Measurements from ENCODE around the gene SERINC1. TPM values are rescaled to one million over a fixed set of nuclear protein-coding genes. Genes with fewer than 3 reads are reported as not detected.
"Not testable (repeated sequence)": the region's sequence is repeated elsewhere in the genome, so short reads cannot be mapped to it uniquely, and the experiment has no call there.

The SERINC1 gene
- polyA plus RNA-seq (ENCODE audit: insufficient read depth in 1 of 5, insufficient read length in 5 of 5, low replicate concordance in 1 of 5), result 100 to 1,000 TPM; 127 to 205 (median 187) TPM
- long read RNA-seq, donor 1, transcript SERINC1-201 (10 exons, 3,137 nt), result major isoform, 41 of 60 reads
- long read RNA-seq, donor 1, partial matches to known transcripts, result 19 of 60 reads
- long read RNA-seq, donor 1, other reads (novel, unspliced or antisense), result 0 of 60 reads
- long read RNA-seq, donor 2, transcript SERINC1-201 (10 exons, 3,137 nt), result major isoform, 36 of 48 reads
- long read RNA-seq, donor 2, partial matches to known transcripts, result 12 of 48 reads
- long read RNA-seq, donor 2, other reads (novel, unspliced or antisense), result 0 of 48 reads
- long read RNA-seq, donor 3, transcript SERINC1-201 (10 exons, 3,137 nt), result major isoform, 17 of 30 reads
- long read RNA-seq, donor 3, partial matches to known transcripts, result 13 of 30 reads
- long read RNA-seq, donor 3, other reads (novel, unspliced or antisense), result 0 of 30 reads
- long read RNA-seq, donor 4, transcript SERINC1-201 (10 exons, 3,137 nt), result major isoform, 25 of 25 reads
- long read RNA-seq, donor 4, partial matches to known transcripts, result 0 of 25 reads
- long read RNA-seq, donor 4, other reads (novel, unspliced or antisense), result 0 of 25 reads
- long read RNA-seq, donor 5, transcript SERINC1-201 (10 exons, 3,137 nt), result major isoform, 28 of 53 reads
- long read RNA-seq, donor 5, partial matches to known transcripts, result 25 of 53 reads
- long read RNA-seq, donor 5, other reads (novel, unspliced or antisense), result 0 of 53 reads
- long read RNA-seq, donor 6, transcript SERINC1-201 (10 exons, 3,137 nt), result major isoform, 53 of 64 reads
- long read RNA-seq, donor 6, partial matches to known transcripts, result 11 of 64 reads
- long read RNA-seq, donor 6, other reads (novel, unspliced or antisense), result 0 of 64 reads
- long read RNA-seq, donor 7, transcript SERINC1-201 (10 exons, 3,137 nt), result major isoform, 46 of 51 reads
- long read RNA-seq, donor 7, partial matches to known transcripts, result 5 of 51 reads
- long read RNA-seq, donor 7, other reads (novel, unspliced or antisense), result 0 of 51 reads
- long read RNA-seq, donor 8, transcript SERINC1-201 (10 exons, 3,137 nt), result major isoform, 10 of 10 reads
- long read RNA-seq, donor 8, partial matches to known transcripts, result 0 of 10 reads
- long read RNA-seq, donor 8, other reads (novel, unspliced or antisense), result 0 of 10 reads

DNA sequence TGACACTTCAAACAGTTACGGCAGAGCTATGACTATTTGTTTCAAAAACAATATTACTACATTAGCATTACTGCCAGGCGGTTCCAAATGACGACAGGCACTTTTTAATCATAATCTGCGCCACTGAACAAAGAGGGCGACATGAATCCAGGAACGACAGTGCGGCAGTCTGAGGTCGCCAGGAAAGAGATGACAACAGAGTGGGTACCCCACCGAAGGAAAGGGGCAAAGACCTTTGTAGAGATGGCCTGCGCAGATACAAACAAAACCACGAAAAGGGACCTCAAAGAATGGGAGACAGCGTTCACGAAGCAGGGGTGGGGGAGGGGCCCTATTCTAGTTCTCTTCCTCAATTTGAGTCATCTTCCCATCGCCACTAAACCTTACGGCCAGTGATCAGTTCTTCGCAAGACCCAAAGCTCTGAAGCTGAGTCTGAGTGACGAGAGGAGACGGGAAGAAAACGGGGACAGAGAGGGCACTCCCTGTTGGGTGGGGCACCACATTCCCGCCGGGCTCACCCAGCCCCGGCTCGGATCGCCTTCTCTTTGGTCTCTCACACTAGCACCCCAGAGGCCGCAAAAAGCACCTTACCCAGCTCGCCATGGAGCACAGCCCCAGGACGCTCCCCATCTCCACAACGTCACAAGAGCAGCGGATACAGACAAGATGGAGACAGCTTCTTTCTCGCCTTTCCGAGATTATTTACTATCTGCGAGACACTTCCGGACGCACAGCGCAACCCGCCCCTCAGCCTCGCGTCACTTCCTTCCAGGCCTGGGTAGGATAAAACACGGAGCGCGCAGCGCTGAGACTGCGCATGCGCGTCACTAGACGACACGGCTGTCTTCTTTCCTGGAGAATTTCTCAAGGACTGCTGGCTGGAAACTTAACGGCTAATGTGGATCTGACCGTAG, at the start of gene SERINC1:
Gene SERINC1 (minus strand): TSS at position 701 of the 915 bp plus-strand sequence. CDS start 70 bp downstream, at position 631.
- peak; percentile 96 to 97 for DNase-seq

GRCh38 chr6:122511193-122511924, 39.8 kb upstream of the SERINC1 start:
- DNase-seq, result no peak

DNA sequence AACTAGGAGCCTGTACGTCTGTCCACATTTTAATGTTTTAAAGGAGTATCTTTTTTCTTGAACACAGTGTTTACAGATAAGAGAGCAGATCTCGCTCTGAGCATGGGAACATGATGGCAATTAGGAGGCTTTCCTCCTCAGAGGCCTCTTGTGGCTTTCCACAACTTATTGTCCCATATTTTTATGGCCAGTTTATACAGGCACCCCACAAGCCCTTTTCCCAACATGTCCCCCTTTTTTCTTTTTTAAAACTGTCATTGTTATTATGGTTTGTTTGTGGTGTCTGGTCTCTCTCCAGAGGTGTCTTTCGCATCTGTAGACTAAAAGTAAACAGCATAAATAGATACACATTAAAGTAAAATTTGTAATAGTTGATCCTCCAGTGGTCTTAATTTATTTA, 33.6 kb upstream of the SERINC1 start:
- not testable (repeated sequence) for DNase-seq

- no peak for DNase-seq
Measured at GRCh38 chr6:122501475-122501874, 29.9 kb upstream of the SERINC1 start.

DNA sequence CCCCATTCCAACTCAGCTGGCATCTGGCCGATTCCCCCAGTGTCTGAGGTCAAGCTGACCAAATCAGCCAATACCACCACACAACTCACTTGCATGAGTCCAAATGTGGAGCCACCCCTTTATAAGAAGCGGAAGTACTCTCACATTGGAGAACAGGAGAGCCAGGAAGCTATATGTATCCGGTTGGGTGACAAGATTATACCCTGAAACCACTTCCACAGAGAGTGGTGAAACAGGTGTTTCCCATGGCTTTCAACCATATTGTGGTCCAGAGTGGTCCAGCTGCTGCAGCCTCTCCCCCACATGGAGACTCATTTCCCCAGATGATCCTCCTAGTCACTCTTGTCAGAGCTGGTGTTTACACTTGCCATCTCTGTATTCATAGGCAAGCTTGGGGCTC, 24.0 kb upstream of the SERINC1 start:
- no peak for DNase-seq

DNA sequence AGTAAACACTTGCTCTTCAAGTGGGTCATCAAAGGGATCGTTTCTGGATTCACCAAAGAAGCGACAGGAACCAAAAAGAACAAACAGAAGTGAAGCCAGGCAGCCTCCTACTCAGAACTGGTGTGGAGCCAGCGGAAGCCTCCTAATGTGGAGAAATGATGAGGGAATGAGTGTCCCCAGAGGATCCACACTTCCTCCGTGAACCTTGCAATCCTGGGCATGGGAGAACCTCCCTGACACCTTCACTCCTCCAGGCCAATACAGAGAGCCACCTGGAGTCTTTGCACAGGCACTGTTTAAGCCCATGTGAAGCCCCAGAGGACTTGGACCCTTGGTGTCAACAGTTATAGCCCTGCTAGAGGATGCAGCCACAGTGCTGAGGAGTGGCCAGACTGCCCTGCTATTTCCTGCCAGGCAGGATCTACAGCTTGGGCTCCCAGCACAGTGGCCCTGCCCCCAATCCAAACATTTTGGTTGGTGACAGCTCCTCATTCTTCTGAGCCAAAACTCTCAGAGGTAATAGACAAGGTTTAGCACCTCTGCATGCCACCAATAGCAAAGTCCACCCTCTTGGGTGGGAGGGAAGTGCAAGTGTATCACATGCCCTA, 23.2 kb upstream of the SERINC1 start:
- no peak for DNase-seq

- peak; percentile 33 to 54 for DNase-seq
Measured at GRCh38 chr6:122491919-122492555, 20.4 kb upstream of the SERINC1 start.

DNA sequence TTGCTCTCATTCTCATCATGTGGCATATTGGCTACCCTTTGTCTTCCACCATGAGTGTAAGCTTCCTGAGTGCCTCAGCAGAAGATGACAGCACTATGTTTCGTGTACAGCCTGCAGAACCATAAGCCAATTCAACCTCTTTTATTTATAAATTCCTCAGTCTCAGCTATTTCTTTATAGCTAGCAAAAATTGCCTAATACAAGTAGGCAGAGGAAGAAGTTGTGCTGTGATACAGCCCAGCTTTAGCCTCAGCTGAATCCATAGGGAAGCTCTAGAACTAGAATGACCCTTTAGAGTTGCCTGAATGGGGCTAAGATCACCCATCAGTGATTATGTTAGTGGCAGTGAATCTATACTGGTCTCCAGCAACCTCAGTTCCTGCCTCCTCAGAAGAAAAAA, 19.0 kb upstream of the SERINC1 start:
- no peak for DNase-seq

GRCh38 chr6:122484760-122485159, 13.2 kb upstream of the SERINC1 start:
- DNase-seq, result no peak

- DNase-seq, result no peak
Measured at GRCh38 chr6:122482750-122483080, 11.1 kb upstream of the SERINC1 start.

- no peak for DNase-seq
Measured at GRCh38 chr6:122476131-122476530, 4.5 kb upstream of the SERINC1 start.

- DNase-seq, result no peak
Measured at GRCh38 chr6:122472022-122472340, 374 bp upstream of the SERINC1 start.

DNA sequence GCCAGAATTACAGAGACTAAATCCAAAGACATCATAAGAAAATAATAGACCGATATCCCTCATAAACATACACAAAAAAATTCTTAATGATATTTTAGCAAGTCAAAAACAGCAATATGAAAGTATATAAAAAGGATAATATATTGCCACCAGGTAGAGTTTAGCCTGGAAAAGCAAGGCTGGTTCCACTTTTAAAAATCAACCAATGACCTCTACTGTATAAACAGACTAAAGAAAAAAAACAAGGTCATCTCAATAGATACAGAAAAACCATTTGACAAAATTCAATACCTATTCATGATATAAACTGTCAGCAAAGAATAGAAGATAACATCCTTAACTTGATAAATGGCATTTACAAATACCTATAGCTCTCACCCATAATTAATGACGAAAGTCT, 9.7 kb downstream of the SERINC1 start:
- no peak for DNase-seq

DNA sequence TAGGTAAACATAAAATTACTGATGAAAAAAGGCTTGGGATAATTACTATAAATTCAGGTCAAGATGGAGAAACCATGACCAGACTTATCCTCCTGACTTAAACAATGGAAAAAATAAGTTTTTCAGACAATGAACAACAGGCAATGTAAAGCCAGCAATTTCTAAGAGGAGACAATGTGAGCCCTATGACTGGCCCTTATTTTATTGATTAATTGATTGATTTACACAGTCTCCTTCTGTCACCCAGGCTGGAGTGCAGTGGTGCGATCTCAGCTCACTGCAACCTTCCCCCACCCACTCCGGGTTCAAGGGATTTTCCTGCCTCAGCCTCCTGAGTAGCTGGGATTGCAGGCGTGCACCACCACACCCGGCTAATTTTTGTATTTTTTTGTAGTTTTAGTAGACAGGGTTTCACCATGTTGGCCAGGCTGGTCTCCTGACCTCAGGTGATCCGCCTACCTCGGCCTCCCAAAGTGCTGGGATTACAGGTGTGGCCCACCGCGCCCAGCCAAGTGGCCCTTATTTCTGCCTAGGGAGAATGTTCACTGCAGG, 11.7 kb downstream of the SERINC1 start:
- DNase-seq, result not testable (repeated sequence)

DNA sequence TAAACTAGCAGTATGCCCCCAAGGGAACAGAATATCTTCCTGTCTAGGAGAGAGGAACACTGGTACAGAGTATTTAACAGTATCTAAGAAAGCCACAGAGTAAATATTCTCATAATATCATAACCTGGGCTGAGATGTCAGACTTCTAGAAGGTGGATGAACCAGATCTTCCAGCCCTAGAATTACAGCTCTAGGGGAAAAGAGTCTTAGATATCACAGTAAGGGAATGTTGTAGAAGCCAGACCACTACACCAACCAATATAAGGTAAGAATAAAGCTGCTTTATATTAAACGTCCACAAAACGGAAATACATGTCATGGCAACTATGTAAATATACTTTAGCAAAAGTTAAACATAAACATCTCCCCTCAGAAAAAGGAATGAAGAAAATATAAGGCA, 12.4 kb downstream of the SERINC1 start:
- no peak for DNase-seq

GRCh38 chr6:122458087-122458486, 13.5 kb downstream of the SERINC1 start:
- DNase-seq, result no peak

DNA sequence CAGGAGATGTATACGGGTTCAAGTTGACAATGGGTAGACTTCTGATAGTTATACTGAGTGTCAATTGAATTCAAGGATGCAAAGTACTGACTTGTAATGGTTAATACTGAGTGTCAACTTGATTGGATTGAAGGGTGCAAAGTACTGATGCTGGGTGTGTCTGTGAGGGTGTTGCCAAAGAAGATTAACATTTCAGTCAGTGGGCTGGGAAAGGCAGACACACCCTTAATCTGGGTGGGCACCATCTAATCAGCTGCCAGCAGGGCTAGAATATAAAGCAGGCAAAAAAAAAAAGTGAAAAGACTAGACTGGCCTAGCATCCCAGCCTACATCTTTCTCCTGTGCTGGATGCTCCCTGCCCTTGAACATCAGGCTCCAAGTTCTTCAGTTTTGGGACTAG, 16.5 kb downstream of the SERINC1 start:
- DNase-seq, result not testable (repeated sequence)

- no peak for DNase-seq
Measured at GRCh38 chr6:122454673-122455072, 16.9 kb downstream of the SERINC1 start.

DNA sequence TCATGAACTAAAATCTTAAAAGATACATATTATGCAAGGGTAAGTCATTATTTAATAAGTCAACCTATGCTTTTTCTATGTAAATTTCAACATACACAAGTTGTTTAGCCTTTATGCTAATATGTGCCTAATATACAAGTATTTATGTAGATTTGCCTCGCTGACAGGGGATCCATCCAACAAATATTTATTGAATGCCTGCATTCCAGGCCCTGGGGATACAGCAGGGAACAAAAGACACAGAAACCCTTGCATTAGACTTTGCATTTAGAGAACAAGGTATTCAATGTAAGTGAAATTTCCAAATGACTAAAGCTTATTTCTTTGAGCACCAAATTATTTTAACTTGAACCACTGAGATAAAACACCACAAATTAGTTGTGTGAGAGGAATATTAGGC, 19.1 kb downstream of the SERINC1 start:
- DNase-seq, result no peak
